ENCODE data around the gene AMOTL2.

The AMOTL2 gene

GRCh38 chr3:134371542-134372324 is 2.5 kb downstream of the AMOTL2 start:
- no peak for DNase-seq
- no peaks in the 10 kb centered on the region for H3K9me3 ChIP-seq (ENCODE audit: severe bottlenecking)
- H3K4me3 ChIP-seq (ENCODE audit: low read depth, low read length): peak overlapping the region; percentile 57
- TF ChIP-seq CTCF (IDR thresholded peaks at IDR 0.05; ENCODE audit: low read depth, low read length): no peak
- no peaks in the 10 kb centered on the region for H3K27me3 ChIP-seq (ENCODE audit: insufficient read depth, low read depth, severe bottlenecking)
- peaks cover 67% of the 10 kb centered on the region for H3K36me3 ChIP-seq
- peak overlapping the region; percentile 97 for H3K27ac ChIP-seq

GRCh38 chr3:134370611-134371531 is 3.4 kb downstream of the AMOTL2 start:
- Histone ChIP-seq H3K27me3 (ENCODE audit: insufficient read depth, low read depth, severe bottlenecking) (no peaks in the 10 kb centered on the region), H3K9me3 (ENCODE audit: severe bottlenecking) (no peaks in the 10 kb centered on the region), H3K36me3 (peaks cover 76% of the 10 kb centered on the region), H3K4me3 (ENCODE audit: low read depth, low read length) (no peak overlapping the region), H3K27ac (peak overlapping the region; percentile 71)
- no peak for DNase-seq
- TF ChIP-seq CTCF (IDR thresholded peaks at IDR 0.05; ENCODE audit: low read depth, low read length): 0 out of 2 replicates have a peak, but pooled peaks have one; percentile 13

- no peak for DNase-seq
- Histone ChIP-seq H3K4me3 (ENCODE audit: low read depth, low read length) (no peak overlapping the region), H3K27me3 (ENCODE audit: insufficient read depth, low read depth, severe bottlenecking) (no peaks in the 10 kb centered on the region), H3K36me3 (peaks cover 84% of the 10 kb centered on the region), H3K27ac (peak overlapping the region; percentile 71), H3K9me3 (ENCODE audit: severe bottlenecking) (no peaks in the 10 kb centered on the region)
- no peak for TF ChIP-seq CTCF (IDR thresholded peaks at IDR 0.05; ENCODE audit: low read depth, low read length)
Observed at GRCh38 chr3:134369861-134370596, 4.2 kb downstream of the AMOTL2 start.

DNA sequence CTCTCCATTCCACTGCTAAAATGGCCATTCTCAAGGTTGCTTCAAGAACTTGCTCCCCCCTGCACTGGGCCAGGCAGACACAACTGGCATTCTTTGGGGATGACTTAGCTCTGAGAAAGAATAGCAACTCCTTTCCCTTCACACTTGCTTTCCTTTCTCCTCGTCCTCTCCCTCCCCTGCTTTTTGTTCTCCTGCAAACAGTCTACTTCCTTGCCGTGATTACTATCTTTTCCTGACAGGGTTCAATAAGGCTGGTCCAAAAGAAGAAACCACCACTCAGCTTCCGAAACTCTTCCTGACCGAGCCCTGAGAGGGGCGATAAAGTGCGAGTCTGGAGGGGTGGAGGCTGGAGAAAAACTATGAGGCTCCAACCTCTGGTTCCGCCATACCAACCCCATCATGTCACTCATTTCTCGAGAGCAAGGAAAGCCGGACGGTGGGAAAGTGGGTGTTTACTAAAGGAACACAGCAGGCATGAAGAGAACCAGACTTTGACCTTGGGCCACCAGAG is 5.0 kb downstream of the AMOTL2 start:
- Histone ChIP-seq H3K36me3 (peaks cover 92% of the 10 kb centered on the region), H3K4me3 (ENCODE audit: low read depth, low read length) (no peak overlapping the region), H3K27ac (peak overlapping the region; percentile 71), H3K27me3 (ENCODE audit: insufficient read depth, low read depth, severe bottlenecking) (no peaks in the 10 kb centered on the region), H3K9me3 (ENCODE audit: severe bottlenecking) (no peaks in the 10 kb centered on the region)
- DNase-seq: no peak
- TF ChIP-seq CTCF (IDR thresholded peaks at IDR 0.05; ENCODE audit: low read depth, low read length): no peak

DNA sequence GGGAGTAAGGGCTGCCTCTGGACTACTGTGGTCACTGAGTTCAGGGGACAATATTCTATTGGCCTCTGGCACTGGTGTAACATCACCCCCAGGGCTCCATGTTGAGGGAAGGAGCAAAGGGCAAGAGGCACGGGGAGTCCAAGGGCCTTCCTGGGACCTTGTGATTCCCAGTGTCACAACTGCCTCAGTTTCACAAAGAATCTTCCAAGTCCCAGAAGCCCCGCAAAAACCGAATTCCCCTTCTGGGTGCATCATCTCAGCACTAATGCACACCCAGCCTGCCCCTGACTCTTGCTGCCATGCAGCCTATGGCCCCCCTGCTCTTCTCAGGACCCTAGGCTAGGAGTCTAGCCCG is 5.5 kb downstream of the AMOTL2 start:
- TF ChIP-seq CTCF (IDR thresholded peaks at IDR 0.05; ENCODE audit: low read depth, low read length): no peak
- Histone ChIP-seq H3K36me3 (peaks cover 94% of the 10 kb centered on the region), H3K27ac (peak overlapping the region; percentile 71), H3K27me3 (ENCODE audit: insufficient read depth, low read depth, severe bottlenecking) (no peaks in the 10 kb centered on the region), H3K9me3 (ENCODE audit: severe bottlenecking) (no peaks in the 10 kb centered on the region), H3K4me3 (ENCODE audit: low read depth, low read length) (no peak overlapping the region)
- DNase-seq: no peak

Data from WERI-Rb-1 (cell line).